GM12878 (cell line): ENCODE data around the gene CA10. TPM values are rescaled to one million over a fixed set of nuclear protein-coding genes. Genes with fewer than 3 reads are reported as not detected.

Experiments used
- ATAC-seq: fragments of 200-7000 bp; cut with Tn5 transposase; 3 replicates; pipeline ENCODE4 v1.9.1; 2020; ENCODE audit warnings: mild to moderate bottlenecking, moderate library complexity
- BruUV-seq: library from RNA; stranded (reverse); fragments of 400-500 nt; replicated peaks from 2 replicates; lab custom pipeline; 2021; lab: Mats Ljungman, UMichigan
- CTCF ChIA-PET: fragments of 300-600 bp; sonication (Branson Sonifier 250); formaldehyde crosslinking; extraction: SDS; loops from one replicate; lab custom pipeline; 2021; ENCODE audit warnings: inconsistent platforms; lab: Yijun Ruan, JAX
- POLR2A ChIA-PET: fragments of 350-600 bp; formaldehyde crosslinking; extraction: SDS; loops from one replicate; lab custom pipeline; 2021; ENCODE audit warnings: inconsistent platforms; lab: Charles Lee
- RAD21 ChIA-PET: fragments of 300-600 bp; sonication (Branson Sonifier 250); formaldehyde crosslinking; loops from one replicate; lab custom pipeline; 2023; ENCODE audit warnings: antibody characterized with exemption; ENCODE audit not compliant: unreplicated experiment; lab: Charles Lee
- SMC1A ChIA-PET: fragments of 300-600 bp; sonication (Branson Sonifier 250); formaldehyde crosslinking; loops from one replicate; lab custom pipeline; 2023; ENCODE audit not compliant: unreplicated experiment, uncharacterized antibody; lab: Charles Lee
- DNase-seq: peaks from one replicate; pipeline ENCODE4 v3.0.0-alpha.2; 2011; ENCODE audit warnings: low read depth, low spot score
- FAIRE-seq: peaks from 3 replicates; lab custom pipeline; 2011; peaks lifted over from hg19 to GRCh38; lab: Jason Lieb, UNC
- H2AFZ ChIP-seq: 2 replicates; pipeline ENCODE4 v1.6.0; 2011; ENCODE audit warnings: low read depth, low read length, control low read depth; ENCODE audit not compliant: control insufficient read depth
- H3K27ac ChIP-seq: 2 replicates; pipeline ENCODE4 v1.5.1; 2011; ENCODE audit warnings: control low read depth; ENCODE audit not compliant: control insufficient read depth, insufficient read depth
- H3K27me3 ChIP-seq, 2 experiments: replicated peaks in 1 of 2; 2 replicates each; pipeline versions ENCODE4 v1.6.0 to v1.6.1; 2011; ENCODE audit warnings: low read length in 1 of 2; ENCODE audit not compliant: control insufficient read depth in 2 of 2, insufficient read depth in 2 of 2
- H3K36me3 ChIP-seq, 2 experiments: 2 replicates each; pipeline ENCODE4 v1.5.1; 2011; ENCODE audit warnings: low read length in 1 of 2; ENCODE audit not compliant: control insufficient read depth in 2 of 2, insufficient read depth in 2 of 2
- H3K4me1 ChIP-seq: 2 replicates; pipeline ENCODE4 v1.6.1; 2011; ENCODE audit warnings: mild to moderate bottlenecking, low read length, moderate library complexity, mixed read lengths; ENCODE audit not compliant: control insufficient read depth, insufficient read depth
- H3K4me2 ChIP-seq: 2 replicates; pipeline ENCODE4 v1.6.0; 2011; ENCODE audit warnings: control low read depth; ENCODE audit not compliant: control insufficient read depth, insufficient read depth
- H3K4me3 ChIP-seq: fragments of 200-600 bp; sonication (generic); 2 replicates; pipeline ENCODE4 v1.5.1; 2016
- H3K79me2 ChIP-seq: 2 replicates; pipeline ENCODE4 v1.6.0; 2011; ENCODE audit warnings: low read length; ENCODE audit not compliant: control insufficient read depth, insufficient read depth
- H3K9ac ChIP-seq: 2 replicates; pipeline ENCODE4 v1.8.0; 2011; ENCODE audit warnings: low read length, control low read depth, mixed read lengths; ENCODE audit not compliant: control insufficient read depth, insufficient read depth
- H3K9me3 ChIP-seq: replicated peaks from 3 replicates; pipeline ENCODE4 v1.5.1; 2011; ENCODE audit warnings: mild to moderate bottlenecking, low read length; ENCODE audit not compliant: control insufficient read depth, insufficient read depth
- H4K20me1 ChIP-seq: 2 replicates; pipeline ENCODE4 v1.6.0; 2011; ENCODE audit not compliant: control insufficient read depth, insufficient read depth
- CREM ChIP-seq: IDR thresholded peaks from 2 replicates; pipeline ENCODE4 v1.6.1; 2014; ENCODE audit warnings: antibody characterized with exemption, low read depth
- HCFC1 ChIP-seq: fragments of 150-350 bp; IDR thresholded peaks from 2 replicates; pipeline ENCODE4 v1.6.1; 2014; ENCODE audit warnings: low read length
- HDAC2 ChIP-seq: fragments of 200-600 bp; sonication (generic); IDR thresholded peaks from 2 replicates; pipeline ENCODE4 v1.6.1; 2017
- MEF2B ChIP-seq: fragments of 450-650 bp; IDR thresholded peaks from 2 replicates; pipeline ENCODE4 v1.6.1; 2018; ENCODE audit warnings: mild to moderate bottlenecking, moderate library complexity; ENCODE audit not compliant: partially characterized antibody, poor library complexity, severe bottlenecking
- MYB ChIP-seq: fragments of 150-350 bp; IDR thresholded peaks from 2 replicates; pipeline ENCODE4 v1.6.1; 2014; ENCODE audit warnings: mild to moderate bottlenecking, low read depth, low read length, borderline replicate concordance
- NFYB ChIP-seq: IDR thresholded peaks from 2 replicates; pipeline ENCODE4 v1.6.1; 2011; ENCODE audit warnings: low read depth, mild to moderate bottlenecking, low read length, improper control_type of control experiment, moderate library complexity; ENCODE audit not compliant: insufficient read depth
- NR2C1 ChIP-seq: fragments of 450-650 bp; IDR thresholded peaks from 2 replicates; pipeline ENCODE4 v1.6.1; 2017; ENCODE audit warnings: antibody characterized with exemption, mild to moderate bottlenecking, moderate library complexity
- NRF1 ChIP-seq: conservative IDR thresholded peaks from 2 replicates; pipeline ENCODE4 v1.6.1; 2011; ENCODE audit warnings: mild to moderate bottlenecking, low read depth, low read length, improper control_type of control experiment
- POLR2AphosphoS2 ChIP-seq: IDR thresholded peaks from 2 replicates; pipeline ENCODE4 v1.6.1; 2011; ENCODE audit warnings: low read depth, mild to moderate bottlenecking, low read length, improper control_type of control experiment, moderate library complexity
- RUNX3 ChIP-seq: IDR thresholded peaks from 2 replicates; pipeline ENCODE4 v1.6.1; 2012; ENCODE audit warnings: low read length, inconsistent platforms
- SPI1 ChIP-seq: IDR thresholded peaks from 2 replicates; pipeline ENCODE4 v1.6.1; 2011; ENCODE audit warnings: low read depth, mild to moderate bottlenecking, low read length, moderate library complexity, borderline replicate concordance; ENCODE audit not compliant: insufficient read depth
- SREBF1 ChIP-seq: IDR thresholded peaks from 2 replicates; pipeline ENCODE4 v1.6.1; 2012; ENCODE audit warnings: mild to moderate bottlenecking, low read length
- SUZ12 ChIP-seq: fragments of 200-600 bp; sonication (generic); IDR thresholded peaks from one replicate; pipeline ENCODE4 v1.6.1; 2018; ENCODE audit warnings: antibody characterized with exemption, mild to moderate bottlenecking; ENCODE audit not compliant: unreplicated experiment
- in situ Hi-C: fragments of 300-500 bp; cut with MboI; formaldehyde crosslinking; loops from 9 replicates; pipeline ENCODE4 v1.14.3; 2018; ENCODE audit warnings: mixed read lengths
- intact Hi-C: fragments of 100-400 bp; cut with micrococcal nuclease; formaldehyde crosslinking; loops from one replicate; pipeline ENCODE4 v1.14.2; 2022; ENCODE audit not compliant: unreplicated experiment
- polyA plus RNA-seq, 11 experiments: library from polyadenylated mRNA; depleted of rRNA in 4 of 11; unstranded in 6 of 11; stranded (reverse) in 5 of 11; fragments of >200 nt; fragmentation: Nextera tagmentation in 4 of 11; fragmentation: Illumina TruSeq in 1 of 11; extraction: Ambion mirVana in 4 of 11; extraction: Trizol in 1 of 11; gene quantifications; 1 replicate in 1 of 11; 2 replicates in 10 of 11; pipeline versions ENCODE4 v1.2.1 to v1.2.3, GENCODE V29; 2011 to 2016; ENCODE audit warnings: inconsistent platforms in 2 of 11, missing spikeins in 2 of 11, low read depth in 1 of 11
- total RNA-seq, 4 experiments: library from RNA; depleted of rRNA in 3 of 4; stranded (reverse); fragments of >200 nt in 3 of 4; fragmentation: Illumina TruSeq in 1 of 4; extraction: Trizol in 1 of 4; gene quantifications; 2 replicates each; pipeline versions ENCODE4 v1.2.1 to v1.2.3, GENCODE V29; 2013 to 2021
- TF ChIP-seq, protein P1 (sequence below): fragments of 450-650 bp; IDR thresholded peaks from 2 replicates; pipeline ENCODE4 v1.6.1; 2017; ENCODE audit warnings: mild to moderate bottlenecking, moderate library complexity
- TF ChIP-seq, protein P2 (sequence below): IDR thresholded peaks from 2 replicates; pipeline ENCODE4 v1.6.1; 2012; ENCODE audit warnings: low read length, inconsistent platforms
- TF ChIP-seq, protein P3 (sequence below): fragments of 450-650 bp; IDR thresholded peaks from 2 replicates; pipeline ENCODE4 v1.6.1; 2016; ENCODE audit warnings: mild to moderate bottlenecking
- TF ChIP-seq, protein P4 (sequence below): fragments of 450-650 bp; IDR thresholded peaks from 2 replicates; pipeline ENCODE4 v1.6.1; 2014; ENCODE audit warnings: mild to moderate bottlenecking

Gene CA10
- total and polyA plus RNA-seq, 10 of the 15 experiments (the other 5 are each of a cell fraction or from before 2014, with no cell fraction given) = not detected

DNA sequence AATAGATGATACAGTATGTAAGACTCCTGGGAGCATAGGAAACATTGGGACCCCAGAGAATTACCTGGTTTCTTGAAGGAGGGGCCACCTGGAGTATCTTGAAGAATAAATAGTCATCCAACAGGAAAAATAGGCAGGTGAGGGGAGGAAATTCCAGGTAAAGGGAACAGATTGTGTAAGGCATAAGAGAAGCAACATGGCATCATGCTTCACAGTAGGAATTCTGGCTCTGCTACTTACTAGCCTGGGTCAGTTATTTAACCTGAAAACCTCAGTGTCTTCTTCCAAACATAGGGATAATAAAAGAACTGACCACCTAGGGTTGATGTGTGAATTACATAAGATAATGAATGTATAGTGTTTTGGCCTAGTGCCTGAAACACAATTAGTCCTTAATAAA is 122.1 kb downstream of the CA10 start:
- FAIRE-seq (no peak), DNase-seq (no peak), ATAC-seq (no peak)
- no peaks in the 10 kb centered on the region for H3K79me2 ChIP-seq
- ChIA-PET POLR2A (no interaction called here), SMC1A (no interaction called here), RAD21 (no interaction called here), CTCF (no interaction called here)
- no peaks in the 10 kb centered on the region for H4K20me1 ChIP-seq
- intact Hi-C loops (no loop called here), in situ Hi-C loops (no loop called here)
- no peak overlapping the region for H3K27ac ChIP-seq
- H3K9me3 ChIP-seq = no peaks in the 10 kb centered on the region
- no peak overlapping the region for H3K4me2 ChIP-seq
- H3K9ac ChIP-seq = no peak overlapping the region
- H3K4me3 ChIP-seq = no peak overlapping the region
- H3K36me3 ChIP-seq = no peaks in the 10 kb centered on the region
- no peaks in the 10 kb centered on the region for H3K27me3 ChIP-seq
- BruUV-seq = no TSS peak
- no peak overlapping the region for H2AFZ ChIP-seq
- H3K4me1 ChIP-seq = no peaks in the 10 kb centered on the region
- TF ChIP-seq, protein P1, sequence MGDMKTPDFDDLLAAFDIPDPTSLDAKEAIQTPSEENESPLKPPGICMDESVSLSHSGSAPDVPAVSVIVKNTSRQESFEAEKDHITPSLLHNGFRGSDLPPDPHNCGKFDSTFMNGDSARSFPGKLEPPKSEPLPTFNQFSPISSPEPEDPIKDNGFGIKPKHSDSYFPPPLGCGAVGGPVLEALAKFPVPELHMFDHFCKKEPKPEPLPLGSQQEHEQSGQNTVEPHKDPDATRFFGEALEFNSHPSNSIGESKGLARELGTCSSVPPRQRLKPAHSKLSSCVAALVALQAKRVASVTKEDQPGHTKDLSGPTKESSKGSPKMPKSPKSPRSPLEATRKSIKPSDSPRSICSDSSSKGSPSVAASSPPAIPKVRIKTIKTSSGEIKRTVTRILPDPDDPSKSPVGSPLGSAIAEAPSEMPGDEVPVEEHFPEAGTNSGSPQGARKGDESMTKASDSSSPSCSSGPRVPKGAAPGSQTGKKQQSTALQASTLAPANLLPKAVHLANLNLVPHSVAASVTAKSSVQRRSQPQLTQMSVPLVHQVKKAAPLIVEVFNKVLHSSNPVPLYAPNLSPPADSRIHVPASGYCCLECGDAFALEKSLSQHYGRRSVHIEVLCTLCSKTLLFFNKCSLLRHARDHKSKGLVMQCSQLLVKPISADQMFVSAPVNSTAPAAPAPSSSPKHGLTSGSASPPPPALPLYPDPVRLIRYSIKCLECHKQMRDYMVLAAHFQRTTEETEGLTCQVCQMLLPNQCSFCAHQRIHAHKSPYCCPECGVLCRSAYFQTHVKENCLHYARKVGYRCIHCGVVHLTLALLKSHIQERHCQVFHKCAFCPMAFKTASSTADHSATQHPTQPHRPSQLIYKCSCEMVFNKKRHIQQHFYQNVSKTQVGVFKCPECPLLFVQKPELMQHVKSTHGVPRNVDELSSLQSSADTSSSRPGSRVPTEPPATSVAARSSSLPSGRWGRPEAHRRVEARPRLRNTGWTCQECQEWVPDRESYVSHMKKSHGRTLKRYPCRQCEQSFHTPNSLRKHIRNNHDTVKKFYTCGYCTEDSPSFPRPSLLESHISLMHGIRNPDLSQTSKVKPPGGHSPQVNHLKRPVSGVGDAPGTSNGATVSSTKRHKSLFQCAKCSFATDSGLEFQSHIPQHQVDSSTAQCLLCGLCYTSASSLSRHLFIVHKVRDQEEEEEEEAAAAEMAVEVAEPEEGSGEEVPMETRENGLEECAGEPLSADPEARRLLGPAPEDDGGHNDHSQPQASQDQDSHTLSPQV = no peak
- TF ChIP-seq RUNX3 (no peak), NR2C1 (no peak), MEF2B (no peak), SPI1 (no peak), CREM (no peak), HCFC1 (no peak), NFYB (no peak), SUZ12 (no peak), POLR2AphosphoS2 (no peak), MYB (no peak), HDAC2 (no peak), NRF1 (no peak), SREBF1 (no peak)
- TF ChIP-seq, protein P2, sequence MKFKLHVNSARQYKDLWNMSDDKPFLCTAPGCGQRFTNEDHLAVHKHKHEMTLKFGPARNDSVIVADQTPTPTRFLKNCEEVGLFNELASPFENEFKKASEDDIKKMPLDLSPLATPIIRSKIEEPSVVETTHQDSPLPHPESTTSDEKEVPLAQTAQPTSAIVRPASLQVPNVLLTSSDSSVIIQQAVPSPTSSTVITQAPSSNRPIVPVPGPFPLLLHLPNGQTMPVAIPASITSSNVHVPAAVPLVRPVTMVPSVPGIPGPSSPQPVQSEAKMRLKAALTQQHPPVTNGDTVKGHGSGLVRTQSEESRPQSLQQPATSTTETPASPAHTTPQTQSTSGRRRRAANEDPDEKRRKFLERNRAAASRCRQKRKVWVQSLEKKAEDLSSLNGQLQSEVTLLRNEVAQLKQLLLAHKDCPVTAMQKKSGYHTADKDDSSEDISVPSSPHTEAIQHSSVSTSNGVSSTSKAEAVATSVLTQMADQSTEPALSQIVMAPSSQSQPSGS = no peak
- TF ChIP-seq, protein P3, sequence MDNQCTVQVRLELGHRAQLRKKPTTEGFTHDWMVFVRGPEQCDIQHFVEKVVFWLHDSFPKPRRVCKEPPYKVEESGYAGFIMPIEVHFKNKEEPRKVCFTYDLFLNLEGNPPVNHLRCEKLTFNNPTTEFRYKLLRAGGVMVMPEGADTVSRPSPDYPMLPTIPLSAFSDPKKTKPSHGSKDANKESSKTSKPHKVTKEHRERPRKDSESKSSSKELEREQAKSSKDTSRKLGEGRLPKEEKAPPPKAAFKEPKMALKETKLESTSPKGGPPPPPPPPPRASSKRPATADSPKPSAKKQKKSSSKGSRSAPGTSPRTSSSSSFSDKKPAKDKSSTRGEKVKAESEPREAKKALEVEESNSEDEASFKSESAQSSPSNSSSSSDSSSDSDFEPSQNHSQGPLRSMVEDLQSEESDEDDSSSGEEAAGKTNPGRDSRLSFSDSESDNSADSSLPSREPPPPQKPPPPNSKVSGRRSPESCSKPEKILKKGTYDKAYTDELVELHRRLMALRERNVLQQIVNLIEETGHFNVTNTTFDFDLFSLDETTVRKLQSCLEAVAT = no peak
- TF ChIP-seq, protein P4, sequence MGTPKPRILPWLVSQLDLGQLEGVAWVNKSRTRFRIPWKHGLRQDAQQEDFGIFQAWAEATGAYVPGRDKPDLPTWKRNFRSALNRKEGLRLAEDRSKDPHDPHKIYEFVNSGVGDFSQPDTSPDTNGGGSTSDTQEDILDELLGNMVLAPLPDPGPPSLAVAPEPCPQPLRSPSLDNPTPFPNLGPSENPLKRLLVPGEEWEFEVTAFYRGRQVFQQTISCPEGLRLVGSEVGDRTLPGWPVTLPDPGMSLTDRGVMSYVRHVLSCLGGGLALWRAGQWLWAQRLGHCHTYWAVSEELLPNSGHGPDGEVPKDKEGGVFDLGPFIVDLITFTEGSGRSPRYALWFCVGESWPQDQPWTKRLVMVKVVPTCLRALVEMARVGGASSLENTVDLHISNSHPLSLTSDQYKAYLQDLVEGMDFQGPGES = no peak
